ENCODE results near the gene GRK6.
A peak's percentile ranks its signal among the peaks of the same experiment; 100 is the strongest.

GRK6 gene

DNA sequence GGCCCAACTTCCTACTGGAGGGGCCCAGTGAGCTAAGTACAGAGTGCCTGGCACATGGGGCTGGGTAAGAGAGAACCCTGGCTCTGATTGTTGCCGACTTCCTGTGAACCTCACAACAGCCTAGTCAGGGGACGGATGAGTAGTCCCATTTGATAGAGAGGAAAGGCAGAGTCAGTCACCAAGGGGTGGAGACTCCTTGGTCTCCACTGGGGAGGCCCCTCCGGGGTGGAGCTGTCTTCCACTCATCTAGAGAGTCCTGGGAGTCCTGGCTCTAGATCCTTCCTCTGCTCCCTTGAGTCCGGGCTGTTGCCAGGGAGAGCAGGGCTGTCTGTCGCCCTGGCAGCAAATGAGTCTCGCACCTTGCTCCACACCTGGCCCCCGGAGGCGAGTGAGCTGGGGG lies 8.0 kb downstream of the GRK6 start:
- no peak overlapping the region for H3K4me3 ChIP-seq
- H3K27ac ChIP-seq: peak overlapping the region in 5 of 21 experiments; percentile 4 to 96 (median 41)

DNA sequence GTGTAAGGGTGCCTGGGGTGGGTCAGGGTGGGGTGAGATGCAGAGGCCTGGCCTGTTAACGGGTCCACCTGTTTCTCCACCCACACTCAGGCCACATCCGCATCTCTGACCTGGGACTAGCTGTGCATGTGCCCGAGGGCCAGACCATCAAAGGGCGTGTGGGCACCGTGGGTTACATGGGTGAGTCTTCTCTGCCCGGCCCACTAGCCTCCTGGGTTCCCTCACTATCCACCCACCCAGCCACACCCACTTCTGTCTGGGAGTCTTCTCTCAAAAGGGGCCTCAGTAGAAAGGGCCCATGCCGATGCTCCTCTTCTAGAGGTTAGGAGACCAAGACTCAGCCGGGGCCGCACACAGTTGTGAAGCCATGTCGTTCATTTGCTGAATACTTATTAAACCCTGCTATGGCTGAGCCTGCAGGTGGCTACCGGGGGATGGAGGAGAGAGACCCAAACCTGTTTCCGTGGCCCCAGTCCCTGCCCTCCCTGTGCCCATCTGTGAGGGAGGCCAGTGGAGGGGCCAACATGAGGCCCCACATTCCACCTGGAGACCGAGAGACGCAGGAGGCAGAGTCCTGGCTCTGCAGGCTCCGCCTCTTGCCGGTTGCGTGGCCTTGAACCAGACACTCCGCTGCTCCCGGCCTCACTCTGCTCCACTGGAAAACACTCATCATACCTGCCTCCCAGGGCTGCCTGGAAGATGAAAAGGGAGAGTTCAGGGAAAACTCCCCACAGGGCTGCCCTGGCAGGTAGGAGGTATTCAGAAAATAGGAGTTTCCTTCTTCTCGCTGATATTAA lies 8.7 kb downstream of the GRK6 start:
- Histone ChIP-seq H3K4me3 (no peak overlapping the region), H3K27ac (peak overlapping the region in 2 of 21 experiments; percentile 56 to 96)

DNA sequence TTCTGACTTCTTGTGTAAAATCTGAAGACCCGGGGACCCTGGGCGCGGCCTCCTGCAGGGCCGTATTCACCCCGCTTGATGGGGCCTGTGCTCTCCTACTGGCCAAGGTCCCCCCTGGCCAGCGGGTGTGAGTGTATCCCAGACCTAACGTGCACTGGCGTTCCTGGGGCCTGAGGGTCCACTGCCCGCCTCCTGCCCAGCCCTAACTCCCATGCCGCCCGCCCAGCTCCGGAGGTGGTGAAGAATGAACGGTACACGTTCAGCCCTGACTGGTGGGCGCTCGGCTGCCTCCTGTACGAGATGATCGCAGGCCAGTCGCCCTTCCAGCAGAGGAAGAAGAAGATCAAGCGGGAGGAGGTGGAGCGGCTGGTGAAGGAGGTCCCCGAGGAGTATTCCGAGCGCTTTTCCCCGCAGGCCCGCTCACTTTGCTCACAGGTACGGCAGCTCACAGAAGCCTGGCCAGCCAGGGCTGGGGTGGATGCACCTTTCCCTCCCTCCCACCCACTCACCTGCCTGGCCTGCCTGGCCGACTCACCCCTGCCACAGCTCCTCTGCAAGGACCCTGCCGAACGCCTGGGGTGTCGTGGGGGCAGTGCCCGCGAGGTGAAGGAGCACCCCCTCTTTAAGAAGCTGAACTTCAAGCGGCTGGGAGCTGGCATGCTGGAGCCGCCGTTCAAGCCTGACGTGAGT lies 9.5 kb downstream of the GRK6 start:
- H3K27ac ChIP-seq: no peak overlapping the region
- H3K4me3 ChIP-seq: no peak overlapping the region

DNA sequence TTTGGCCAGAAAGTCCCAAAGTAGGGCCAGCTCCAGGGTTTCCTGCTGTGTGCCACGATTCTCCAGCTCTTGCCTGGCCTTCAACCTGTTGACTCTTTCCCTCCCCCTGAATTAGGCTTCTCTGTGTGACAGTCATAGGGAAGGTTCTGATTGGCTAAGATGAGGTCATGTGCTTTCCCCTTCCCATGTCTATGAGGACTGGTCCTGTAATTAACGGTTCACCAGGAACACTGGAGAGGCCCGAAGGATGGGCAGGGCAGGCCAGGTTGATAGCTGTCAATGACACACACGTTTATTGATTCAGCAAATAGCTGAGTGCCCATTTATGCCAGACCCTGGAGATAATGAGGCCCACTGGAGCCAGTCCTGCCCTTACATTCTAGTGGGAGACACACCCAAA lies 11.1 kb downstream of the GRK6 start:
- no peak overlapping the region for H3K27ac ChIP-seq
- no peak overlapping the region for H3K4me3 ChIP-seq

DNA sequence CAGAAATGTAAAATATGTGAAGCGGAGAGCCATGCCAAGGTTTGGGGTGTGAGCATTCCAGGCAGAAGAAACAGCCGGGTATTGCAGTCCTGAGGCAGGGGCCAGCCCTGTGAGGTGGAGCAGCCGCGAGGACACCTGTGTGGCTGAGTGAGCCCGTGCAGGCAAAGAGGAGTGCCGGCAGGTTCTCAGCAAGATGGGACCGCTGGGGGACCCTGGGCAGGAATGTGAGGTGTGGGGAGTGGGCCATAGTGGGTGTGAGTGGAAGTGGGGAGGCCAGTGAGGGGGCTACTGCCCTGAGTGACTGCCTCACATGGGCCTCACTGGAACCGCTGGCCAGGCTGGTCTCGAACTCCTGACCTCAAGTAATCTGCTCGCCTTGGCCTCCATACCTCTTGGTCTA lies 12.0 kb downstream of the GRK6 start:
- Histone ChIP-seq H3K27ac (no peak overlapping the region), H3K4me3 (no peak overlapping the region)

DNA sequence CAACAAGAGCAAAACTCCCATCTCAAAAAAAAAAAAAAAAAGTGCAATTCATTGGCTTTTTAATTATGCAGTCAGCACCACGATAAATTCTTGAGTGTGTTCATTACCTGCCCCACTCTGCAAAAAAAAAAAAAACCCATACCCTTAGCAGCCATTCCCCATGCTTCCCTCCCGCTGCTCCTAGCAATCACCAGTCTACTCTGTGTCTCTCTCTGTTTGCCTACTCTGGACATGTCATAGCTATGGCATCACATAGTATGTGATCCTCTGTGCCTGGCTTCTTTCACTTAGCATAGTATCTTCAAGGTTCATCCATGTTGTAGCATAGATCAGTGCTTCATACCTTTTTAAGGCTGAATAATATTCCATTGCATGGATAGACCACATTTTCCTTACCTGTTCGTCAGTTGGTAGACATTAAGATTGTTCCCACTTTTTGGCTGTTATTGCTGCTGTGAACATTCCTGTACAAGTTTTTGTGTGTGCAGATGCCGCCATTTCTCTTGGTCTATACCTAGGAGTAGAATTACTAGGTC lies 13.1 kb downstream of the GRK6 start:
- Histone ChIP-seq H3K27ac (peak overlapping the region in 1 of 21 experiments; percentile 72), H3K4me3 (no peak overlapping the region)

DNA sequence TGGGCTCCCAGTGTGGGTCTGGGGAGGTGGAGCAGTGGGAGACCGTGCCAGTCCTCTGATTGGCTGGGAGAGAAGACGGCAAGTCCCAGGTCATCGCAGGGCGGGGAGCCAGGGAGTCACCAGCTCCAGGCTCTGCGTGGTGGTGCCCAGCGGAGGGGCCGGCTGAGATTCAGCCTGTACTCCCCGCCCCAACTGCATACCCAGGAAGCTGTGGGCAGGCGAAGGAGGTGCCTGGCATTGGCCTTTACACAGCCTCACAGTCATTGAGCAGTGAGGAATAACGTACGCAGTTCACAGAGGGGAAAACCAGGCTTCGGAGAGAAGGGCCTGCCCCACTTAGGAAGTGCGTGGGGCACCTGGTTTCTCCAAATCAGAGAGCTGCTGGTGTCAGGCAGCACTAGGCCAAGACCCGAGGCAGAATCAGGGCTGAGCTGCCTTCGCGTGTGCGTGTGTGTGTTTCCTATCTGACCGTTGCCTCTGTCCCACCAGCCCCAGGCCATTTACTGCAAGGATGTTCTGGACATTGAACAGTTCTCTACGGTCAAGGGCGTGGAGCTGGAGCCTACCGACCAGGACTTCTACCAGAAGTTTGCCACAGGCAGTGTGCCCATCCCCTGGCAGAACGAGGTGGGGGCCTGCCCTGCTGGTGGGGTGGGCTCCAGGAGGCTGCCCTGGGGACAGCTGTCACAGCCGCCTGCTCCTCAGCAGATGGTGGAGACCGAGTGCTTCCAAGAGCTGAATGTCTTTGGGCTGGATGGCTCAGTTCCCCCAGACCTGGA lies 13.9 kb downstream of the GRK6 start:
- Histone ChIP-seq H3K27ac (peak overlapping the region in 12 of 21 experiments; percentile 13 to 73 (median 30)), H3K4me3 (no peak overlapping the region)

DNA sequence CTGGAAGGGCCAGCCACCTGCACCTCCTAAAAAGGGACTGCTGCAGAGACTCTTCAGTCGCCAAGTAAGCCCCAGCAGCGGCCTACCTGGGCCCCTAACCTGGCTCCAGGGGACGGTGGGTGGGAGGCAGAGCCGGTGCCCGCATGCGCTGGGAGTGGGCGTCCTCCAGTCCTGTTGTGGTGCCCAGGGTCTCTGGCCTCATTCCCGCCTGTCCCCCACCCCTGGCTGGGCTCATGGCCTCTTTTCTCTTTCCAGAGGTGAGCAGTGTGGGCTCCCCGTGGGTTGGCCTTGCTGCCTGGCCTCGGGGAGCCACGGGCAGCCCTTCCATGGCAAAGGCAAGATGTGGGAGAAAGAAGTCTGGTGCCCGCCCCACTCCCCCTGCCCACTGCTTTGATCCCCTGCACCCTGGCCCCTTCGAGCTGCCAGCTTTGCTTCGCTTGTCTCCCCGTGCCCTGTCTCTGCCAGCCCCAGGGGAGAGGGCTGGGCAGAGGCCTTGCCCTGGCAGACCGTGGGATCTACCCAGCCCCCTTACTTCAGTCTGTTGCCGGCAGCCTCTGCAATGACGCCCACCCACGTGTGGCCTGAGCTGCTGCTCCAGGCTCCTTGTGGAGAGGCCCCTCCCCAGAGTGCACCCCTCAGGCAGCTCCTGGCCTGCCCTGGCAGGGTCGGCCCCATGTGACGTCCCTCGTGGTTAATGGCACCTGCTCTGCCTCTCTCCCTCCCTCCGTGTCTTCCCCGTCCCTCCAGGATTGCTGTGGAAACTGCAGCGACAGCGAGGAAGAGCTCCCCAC lies 14.7 kb downstream of the GRK6 start:
- peak overlapping the region in 10 of 21 experiments; percentile 13 to 73 (median 40) for H3K27ac ChIP-seq

DNA sequence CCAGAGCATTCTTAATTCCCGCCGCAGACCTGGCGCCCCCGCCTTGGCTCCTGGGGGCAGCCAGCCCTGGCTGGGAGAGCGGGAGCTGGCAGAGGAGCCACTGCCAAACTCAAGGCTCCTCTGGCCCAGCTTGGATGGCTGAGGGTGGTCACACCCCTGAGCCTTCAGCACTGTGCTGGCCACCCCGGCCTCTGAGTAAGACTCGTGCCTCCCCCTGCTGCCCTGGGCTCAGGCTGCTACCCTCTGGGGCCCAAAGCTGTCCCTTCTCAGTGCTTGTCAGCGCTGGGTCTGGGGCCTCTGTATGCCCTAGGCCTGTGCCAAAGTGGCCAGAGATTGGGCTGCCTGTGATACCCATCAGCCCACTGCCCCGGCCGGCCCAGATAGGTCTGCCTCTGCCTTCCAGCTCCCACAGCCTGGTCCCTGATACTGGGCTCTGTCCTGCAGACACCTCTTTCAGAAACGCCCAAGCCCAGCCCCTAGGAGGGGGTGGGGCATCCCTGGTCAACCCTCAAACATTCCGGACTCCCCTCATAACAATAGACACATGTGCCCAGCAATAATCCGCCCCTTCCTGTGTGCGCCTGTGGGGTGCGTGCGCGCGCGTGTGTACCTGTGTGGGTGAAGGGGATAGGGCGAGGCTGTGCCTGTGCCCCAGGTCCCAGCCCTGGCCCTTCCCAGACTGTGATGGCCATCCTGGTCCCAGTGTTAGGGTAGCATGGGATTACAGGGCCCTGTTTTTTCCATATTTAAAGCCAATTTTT lies 15.8 kb downstream of the GRK6 start:
- no peak overlapping the region for H3K4me3 ChIP-seq
- peak overlapping the region in 2 of 21 experiments; percentile 9 to 19 for H3K27ac ChIP-seq

More for the DNA sequence above, 14.7 kb downstream of the GRK6 start:
- no peak overlapping the region for H3K4me3 ChIP-seq

DNA sequence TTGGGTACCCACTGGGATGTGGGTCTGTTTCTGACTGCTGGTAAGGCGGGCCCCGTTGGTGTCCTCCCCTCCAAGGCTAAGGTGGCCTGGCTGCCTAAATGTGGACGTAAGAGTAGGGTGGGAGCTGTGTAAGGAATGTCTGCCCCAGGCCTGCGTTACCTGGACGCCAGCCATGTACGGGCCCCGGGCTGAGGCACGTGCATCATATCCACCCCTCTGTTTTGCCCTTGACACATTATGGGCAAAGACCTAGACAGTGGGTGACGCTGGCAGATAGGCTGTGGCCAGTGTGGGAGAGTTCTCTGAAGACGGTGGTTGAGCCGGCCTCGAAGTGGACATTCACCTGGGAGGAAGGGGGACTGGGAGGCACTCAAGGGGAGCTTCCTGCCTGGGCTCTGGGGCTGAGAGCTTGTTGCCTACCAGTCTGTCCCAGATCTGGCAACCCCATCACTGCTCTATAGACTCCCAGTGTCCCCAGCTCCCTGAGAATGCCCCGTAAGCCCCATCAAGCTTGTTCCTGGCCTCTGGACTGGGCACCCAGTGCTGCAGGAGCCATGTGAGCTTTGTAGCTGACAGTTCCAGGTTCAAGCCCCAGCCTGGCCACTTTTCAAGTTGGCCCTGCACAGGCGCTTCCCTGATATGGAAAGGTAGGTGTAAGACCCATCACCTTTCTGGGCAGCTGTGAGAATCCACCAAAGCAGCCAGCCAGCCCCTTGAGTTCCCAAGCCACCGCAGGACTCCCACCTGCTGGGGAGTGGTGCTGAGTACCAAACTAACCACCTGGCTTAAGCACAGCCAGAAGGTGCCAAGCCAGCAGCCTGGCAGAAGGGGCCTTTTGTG lies 16.9 kb downstream of the GRK6 start:
- H3K4me3 ChIP-seq: no peak overlapping the region
- H3K27ac ChIP-seq: peak overlapping the region in 8 of 21 experiments; percentile 7 to 62 (median 24)

DNA sequence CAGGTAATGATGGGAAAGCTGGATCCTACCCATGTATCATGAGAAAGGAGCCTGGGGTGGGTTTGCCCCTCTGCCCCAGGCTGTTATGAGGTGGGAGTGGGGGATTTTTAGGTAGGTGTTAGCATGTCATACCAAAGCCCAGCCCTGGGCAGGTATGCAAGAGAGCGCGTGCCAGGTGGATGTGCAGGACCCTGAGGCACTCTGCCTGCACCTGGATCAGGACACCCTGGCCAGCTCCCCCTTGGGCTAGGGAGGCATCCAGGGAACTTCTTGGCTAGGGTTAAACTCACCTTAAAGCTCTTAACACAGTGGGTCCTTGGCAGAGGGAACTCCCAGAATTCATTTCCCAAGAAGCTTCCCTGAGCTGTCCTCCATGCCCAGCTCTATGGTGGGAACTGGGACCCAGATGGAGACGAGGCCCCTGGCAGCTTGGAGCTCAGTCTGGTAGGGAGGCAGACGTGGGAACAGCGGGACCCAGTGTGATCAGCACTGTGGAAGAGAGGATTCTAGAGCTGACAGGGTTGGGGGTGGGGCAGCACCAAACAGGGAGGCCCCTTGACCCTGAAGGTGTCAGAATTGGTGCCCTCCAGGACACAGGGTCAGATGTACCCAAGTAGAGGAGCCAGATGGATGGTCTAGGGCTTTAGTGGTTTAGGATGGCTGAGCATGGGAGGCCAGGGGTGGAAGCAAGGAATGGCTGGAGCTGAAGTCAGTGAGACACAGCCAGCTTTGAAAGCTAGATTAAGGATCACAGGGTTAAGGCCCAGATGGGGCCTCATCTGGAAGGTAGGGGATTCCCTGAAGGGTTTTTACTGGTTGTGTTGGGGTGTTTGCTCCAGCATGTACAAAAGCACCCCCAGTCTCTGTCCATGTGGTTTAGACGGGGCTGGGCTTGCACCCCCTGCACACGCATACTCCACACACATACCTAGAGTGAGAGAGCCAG lies 17.9 kb downstream of the GRK6 start:
- Histone ChIP-seq H3K27ac (peak overlapping the region in 7 of 21 experiments; percentile 10 to 88 (median 49)), H3K4me3 (no peak overlapping the region)

DNA sequence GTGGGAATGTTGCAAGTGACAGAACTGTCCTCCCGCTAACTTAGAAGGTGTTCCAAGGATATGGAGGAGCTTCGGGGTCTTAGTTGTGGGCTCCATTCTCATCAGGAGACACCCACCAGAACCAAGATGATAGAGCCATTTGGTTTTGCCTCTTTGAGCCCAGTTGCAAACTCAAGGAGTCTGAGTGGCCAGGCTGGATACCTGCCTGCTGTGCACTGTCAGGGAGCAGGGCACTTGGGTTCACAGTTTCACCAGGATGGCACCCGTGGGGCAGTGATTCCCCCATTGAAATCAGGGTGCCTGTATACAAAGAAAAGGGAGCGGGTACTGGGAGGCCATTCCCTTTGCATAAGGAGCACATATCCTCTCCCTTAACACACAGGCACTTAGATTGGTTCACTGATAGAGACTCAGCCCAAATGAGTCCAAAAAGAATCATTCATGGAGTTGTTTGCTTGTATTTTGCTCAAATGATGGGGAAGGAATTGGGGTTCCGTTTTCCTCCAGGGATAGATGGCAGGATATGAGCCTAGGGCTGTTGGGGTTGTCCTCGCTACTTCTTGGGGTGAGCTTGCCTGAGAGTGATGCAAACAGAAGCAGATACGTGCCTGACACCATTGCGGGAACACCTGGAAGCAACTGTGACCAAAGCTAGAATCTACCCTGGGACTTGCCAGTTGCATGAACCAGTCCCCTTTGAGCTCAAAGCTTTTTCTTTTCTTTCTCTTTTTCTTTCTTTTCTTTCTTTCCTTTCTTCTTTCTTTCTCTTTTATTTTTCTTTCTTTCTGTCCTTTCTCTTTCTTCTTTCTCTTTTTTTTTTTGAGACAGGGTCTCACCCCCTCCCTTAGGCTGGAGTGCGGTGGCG lies 18.8 kb downstream of the GRK6 start:
- Histone ChIP-seq H3K4me3 (no peak overlapping the region), H3K27ac (peak overlapping the region in 8 of 21 experiments; percentile 2 to 88 (median 38))

DNA sequence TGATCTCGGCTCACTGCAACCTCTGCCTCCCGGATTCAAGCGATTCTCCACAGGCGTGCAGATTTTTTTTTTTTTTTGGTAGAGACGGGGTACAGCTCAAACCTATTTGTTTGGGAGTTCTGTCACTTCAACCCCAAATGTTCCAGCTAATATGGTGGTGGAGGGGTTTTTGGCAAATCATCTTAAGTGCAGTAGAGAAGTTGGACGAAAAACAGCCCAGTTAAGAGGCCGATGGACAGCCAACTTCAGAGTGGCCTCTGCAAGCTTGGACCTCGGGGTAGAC lies 19.4 kb downstream of the GRK6 start:
- peak overlapping the region in 5 of 7 experiments; percentile 51 to 73 (median 58) for H3K4me3 ChIP-seq
- peak overlapping the region in 12 of 21 experiments; percentile 2 to 88 (median 69) for H3K27ac ChIP-seq

DNA sequence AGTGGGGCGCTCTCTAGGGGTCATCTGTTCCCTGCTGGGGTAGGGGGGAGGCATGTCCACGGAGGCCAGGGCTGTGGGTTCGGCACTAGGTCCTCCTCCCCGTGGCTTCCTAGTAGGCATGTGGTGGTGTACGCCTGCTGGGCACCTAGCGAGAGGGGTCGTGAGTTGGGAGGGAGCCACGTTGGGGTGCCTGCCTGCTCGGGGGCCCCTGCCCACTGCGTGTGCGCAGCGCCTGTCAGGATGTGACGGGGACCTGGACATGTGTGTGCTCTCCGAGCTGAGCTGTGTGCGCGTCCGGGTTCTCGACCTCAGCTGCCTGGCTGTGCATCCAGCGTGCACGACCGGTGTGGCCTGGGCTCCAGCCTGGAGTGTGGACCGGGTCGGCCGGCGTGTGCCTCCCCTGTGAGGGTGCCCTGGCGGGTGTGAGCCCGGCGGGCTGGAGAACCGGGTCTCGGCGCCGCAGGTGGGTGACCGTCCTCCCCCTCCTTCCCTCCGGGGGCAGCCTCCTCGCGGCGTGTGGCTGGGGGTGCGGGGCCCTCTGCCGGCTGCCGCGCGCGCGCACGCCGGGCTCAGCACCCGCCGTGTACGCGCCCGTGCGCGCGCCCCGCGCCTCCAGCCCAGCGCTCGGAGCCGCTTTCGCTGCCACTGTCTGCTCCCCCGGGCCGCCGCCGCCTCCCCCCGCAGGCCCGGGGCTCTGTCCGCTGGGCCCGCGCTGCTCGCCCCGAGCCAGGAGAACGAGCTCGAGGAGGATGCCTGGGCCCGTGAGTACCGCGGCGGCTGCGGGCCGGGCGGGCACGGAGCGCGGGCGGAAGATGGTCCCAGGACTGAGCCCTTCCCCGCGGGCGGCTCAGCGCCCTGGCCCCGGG lies 20.0 kb downstream of the GRK6 start, which contains the start of gene PRR7:
TSS of gene PRR7 (plus strand) at position 615 of the 866 bp plus-strand sequence. CDS start 8,254 bp downstream, outside the sequence.
- Histone ChIP-seq H3K27ac (peak within 1 kb of the TSS in 17 of 21 experiments; percentile 25 to 88 (median 67)), H3K4me3 (peak within 1 kb of the TSS; percentile 50 to 73 (median 58))

All from skin epidermis (tissue), 12 donors.